IPS-NIHi11 (cell line): ENCODE results near the gene LINC01488.

Experiments used
- DNase-seq: peaks from one replicate; pipeline ENCODE4 v3.0.0; 2012; ENCODE audit warnings: mixed read lengths, low spot score

LINC01488 gene

GRCh38 chr11:69445131-69445470 is 36.4 kb upstream of the LINC01488 start:
- DNase-seq, result no peak

GRCh38 chr11:69446108-69446507 is 35.4 kb upstream of the LINC01488 start:
- no peak for DNase-seq

- no peak for DNase-seq
Observed at GRCh38 chr11:69447786-69448185, 33.7 kb upstream of the LINC01488 start.

GRCh38 chr11:69448471-69449284 is 32.8 kb upstream of the LINC01488 start:
- no peak for DNase-seq

DNA sequence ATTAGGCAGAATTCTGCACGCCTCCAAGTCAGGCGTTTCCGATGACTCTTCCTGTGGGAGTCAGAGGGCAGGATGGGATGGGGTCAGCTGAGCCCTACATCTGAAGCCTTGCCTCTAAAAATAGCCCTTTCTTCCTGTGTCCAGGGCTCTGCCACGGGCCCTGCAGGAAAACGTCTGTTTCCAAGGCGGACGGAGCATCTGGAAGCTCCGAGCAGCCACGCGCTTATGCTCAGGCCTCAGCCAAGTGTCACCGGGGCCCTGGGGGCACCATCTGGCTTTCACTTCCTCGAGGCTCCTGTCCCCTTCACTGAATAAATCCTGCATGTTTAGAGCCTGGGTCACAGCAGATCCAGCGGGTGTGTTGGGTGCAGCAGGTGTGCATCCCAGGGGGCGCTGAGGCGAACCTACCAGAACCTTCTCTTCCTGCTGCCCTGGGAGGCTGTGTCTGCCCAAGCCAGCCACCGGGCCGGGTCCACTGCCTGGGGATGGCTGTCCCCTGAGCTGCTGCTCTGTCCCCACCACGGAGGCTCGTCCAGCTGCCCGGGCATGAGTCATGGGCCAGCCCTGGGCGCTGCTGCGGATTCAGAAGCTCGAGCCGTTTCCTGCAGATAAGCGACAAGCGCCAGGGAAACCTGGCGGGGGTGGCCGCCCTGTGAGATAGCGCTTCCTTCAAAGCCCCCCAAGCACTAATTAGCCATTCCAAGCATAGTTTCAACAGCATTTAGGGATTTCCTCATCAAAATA is 32.0 kb upstream of the LINC01488 start:
- DNase-seq, result no peak

DNA sequence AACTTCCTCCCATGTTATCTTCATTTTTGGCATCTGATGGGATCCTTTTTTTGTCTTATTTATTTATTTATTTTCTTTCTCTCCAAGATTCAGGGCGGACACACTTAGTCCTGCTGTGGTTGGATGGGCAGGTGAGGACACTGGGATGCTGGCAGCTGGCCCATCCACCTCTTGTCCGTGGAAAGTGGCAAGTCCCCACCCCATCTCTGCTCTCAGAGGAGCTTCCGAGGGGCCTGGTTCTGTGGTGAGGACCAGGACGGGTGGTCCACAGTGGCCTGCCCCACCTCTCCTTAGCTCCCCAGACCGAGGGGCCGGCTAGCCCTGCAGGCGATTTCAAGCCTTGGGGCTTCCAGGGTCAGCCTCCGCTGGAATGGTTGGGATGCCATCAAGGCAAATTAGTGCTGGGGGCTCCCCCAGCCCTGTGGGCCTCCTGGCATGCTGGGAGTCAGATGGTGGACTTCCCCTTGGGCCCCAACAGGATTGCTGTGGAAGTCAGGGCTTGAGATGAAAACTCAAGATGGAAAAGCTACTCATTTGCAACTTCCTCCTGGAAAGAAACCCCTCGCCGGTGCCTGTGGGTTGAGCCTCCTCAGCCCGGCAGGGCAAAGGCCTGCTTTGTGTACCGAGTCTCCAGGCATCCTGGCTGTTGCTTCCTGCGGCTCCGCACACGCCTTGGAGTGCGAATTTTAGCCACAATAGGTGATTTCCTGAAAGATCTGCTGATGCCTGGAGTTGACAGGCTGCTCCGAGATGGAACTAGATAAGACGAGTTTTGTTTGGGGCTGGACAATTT is 31.2 kb upstream of the LINC01488 start:
- DNase-seq, result no peak

DNA sequence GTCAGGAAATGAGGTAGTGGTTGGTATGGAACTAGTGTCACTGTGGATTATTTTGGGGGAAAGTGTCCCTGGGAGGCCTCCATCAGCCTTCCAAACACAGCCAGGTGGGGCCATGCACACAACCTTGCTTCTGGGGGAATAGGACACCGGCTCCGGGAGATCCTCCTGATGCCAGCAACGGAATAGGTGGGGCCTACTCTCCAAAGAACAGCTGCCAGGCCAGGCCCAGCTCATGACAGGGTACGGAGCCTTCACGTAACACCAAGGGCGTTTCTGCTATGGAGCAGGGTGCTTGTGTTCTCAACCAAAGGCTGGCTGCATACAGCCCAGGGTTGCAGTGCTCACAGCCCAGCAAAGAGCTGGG is 30.6 kb upstream of the LINC01488 start:
- no peak for DNase-seq

DNA sequence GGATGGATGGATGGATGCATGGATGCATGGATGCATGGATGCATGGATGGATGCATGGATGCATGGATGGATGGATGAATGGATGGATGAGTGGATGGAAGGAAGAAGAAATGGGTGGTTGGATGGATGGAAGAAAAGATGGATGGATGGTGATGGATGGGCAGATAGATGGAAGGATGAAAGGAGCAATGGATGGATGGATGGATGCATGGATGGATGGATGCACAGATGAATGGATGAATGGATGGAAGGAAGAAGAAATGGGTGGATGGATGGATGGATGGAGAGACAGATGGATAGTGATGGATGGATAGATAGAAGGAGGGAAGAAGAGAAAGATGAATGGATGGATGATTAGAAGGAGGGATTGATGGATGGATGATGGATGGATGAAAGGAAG is 30.2 kb upstream of the LINC01488 start:
- no peak for DNase-seq

GRCh38 chr11:69452206-69452987 is 29.1 kb upstream of the LINC01488 start:
- no peak for DNase-seq

DNA sequence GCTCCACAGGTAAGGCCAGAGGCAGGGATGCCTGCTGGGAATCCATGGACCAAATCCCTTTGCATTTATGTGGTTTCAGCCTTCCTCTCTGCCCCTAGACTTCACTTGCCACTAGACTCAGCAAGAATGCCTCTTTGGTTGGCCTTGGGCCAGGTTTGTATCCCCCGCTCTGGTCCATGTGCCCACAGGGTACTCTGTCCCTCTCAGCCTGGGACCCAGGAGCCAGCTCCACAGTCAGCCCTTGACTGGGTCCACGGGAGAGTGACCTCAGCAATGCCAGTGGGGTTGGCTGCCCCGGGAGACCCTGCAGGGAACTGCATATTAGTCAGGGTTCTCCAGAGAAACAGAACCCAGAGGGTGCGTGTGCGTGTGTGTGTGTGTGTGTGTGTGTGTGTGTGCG is 28.3 kb upstream of the LINC01488 start:
- no peak for DNase-seq

GRCh38 chr11:69454018-69454417 is 27.4 kb upstream of the LINC01488 start:
- no peak for DNase-seq

DNA sequence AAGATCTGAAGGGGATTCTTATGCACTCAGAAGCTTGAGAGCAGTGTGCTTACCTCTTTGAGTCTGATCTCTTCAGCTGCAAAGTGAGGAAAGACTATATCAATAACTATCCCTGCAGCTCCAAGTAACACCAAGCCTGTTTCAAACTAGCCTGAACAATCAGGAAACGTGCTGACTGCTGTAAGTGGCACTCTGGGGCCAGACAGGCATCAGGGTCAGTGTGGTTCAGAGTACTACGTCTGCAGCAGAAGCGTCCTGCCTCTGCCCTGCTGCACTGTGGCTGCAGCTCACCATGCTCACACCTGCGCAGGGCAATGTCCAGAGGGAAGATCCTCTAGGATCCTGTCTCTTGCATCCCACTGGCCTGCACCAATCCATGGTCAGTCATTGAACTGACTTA is 25.5 kb upstream of the LINC01488 start:
- no peak for DNase-seq

GRCh38 chr11:69456712-69457111 is 24.8 kb upstream of the LINC01488 start:
- DNase-seq, result no peak

DNA sequence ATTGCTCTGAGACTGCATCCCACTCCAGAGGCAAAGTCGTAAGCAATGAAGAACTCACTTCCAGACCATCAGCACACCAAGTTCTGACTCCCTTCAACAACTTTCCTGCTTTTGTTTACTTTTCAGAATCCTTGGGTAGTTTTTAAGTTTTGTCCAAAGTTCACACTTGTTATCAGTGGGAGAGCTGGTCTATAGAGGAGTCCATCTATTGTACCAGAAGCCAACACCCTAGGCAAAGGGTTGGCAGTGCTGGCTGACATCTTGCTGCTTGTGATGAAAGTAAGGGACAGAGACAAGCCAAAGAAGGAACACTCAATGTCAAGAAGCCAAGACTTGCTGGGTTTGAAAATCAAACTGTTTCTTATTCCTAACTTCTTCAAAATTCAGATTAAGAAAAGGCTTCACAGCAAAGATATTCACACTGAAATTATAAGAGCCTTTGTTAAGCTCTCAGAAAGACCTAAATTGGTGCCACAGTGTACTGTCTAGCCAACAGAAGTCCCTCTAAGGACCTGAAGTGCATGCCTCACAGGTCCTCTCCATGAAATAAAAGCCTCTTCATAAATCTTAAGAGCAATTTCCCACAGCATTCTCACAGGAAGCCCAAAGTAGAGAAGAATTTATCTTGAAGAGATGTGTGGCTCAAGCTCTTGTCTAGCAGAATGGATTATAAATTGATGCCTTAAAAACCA is 21.5 kb upstream of the LINC01488 start:
- no peak for DNase-seq

DNA sequence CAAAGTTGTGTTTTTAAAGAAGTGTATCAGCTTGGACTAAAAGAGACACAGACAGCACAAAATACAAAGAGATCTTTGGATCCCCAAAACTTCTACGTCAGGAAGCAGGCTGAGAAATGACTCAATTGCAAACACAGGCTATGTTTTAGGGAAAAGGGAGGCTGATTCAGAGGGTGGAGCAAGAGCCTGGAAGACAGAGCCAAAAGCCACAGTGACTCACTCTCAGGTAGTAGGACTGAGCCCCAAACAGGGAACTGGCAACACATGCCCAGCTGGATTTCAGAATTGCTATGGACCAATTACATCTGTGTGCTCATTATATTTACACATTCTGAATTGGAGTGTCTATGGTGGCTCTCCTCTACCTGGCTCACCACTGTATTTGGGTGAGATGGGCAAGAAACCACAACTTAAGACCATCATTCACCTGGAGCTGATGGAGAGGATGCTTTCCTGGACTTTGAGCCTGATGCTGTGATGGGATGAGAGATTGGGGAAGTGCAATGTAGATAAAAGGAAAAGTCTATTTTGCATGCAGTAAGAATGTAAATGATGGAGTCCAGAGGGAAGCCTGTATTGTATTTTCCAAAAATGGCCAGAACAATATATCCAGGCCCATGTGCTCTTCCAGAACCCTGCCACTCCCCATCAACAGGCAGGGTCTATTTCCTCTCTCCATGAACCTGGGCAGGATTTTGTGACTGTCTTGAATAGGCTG is 20.8 kb upstream of the LINC01488 start:
- no peak for DNase-seq

- DNase-seq, result no peak
Observed at GRCh38 chr11:69461272-69461962, 20.0 kb upstream of the LINC01488 start.

GRCh38 chr11:69462106-69462951 is 19.1 kb upstream of the LINC01488 start:
- DNase-seq, result no peak

DNA sequence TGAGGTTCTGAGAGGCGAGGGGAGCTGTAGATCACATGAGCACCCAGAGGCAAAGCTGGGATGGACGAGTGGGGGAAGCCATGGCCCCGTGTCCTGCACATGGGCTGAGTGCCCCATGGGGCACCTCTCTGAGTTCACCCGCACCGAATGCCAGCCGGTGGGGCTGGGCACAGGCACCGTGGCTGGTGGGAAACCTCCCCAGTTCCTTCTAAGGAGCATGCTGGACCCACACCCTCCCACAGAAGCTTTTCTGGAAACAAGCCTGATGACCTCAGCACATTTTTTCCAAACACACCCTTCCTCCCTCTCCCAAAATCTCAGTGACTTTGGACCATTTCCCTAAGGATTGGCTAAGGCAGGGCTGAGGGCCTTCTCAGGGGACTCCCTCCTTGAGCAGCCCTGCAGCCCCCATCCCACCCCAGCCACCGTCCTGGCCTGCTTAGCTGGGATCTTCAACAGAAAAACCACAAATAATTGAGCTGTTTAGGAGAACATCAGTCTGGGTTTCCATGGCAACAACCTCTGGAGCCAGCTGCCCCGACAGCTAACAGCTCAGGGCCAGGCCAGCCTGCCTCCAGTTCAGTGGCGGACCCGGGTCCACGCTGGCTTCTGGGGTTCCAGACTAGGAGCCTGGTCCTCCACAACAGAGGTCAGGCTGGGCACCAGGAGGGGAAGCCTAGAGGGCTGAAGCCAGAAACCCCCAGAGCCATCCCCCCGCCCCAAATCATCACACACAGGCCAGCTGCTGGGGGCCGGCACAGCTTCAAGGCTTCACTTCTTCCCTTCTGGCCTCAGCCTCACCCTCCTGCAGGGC is 18.1 kb upstream of the LINC01488 start:
- no peak for DNase-seq
